K562 treated with DMSO at 1 percent for 48 hours (cell line): ENCODE results near the gene MRO. TPM values are rescaled to one million over a fixed set of nuclear protein-coding genes. Genes with fewer than 3 reads are reported as not detected.

Source experiments
- total RNA-seq: library from RNA; unstranded; fragments of 300-600 nt; gene quantifications from 2 replicates; pipeline ENCODE4 v1.2.3, GENCODE V29; 2022; ENCODE audit warnings: low replicate concordance; ENCODE audit errors: extremely low read depth

The MRO gene
- total RNA-seq: not detected in 2 replicates

DNA sequence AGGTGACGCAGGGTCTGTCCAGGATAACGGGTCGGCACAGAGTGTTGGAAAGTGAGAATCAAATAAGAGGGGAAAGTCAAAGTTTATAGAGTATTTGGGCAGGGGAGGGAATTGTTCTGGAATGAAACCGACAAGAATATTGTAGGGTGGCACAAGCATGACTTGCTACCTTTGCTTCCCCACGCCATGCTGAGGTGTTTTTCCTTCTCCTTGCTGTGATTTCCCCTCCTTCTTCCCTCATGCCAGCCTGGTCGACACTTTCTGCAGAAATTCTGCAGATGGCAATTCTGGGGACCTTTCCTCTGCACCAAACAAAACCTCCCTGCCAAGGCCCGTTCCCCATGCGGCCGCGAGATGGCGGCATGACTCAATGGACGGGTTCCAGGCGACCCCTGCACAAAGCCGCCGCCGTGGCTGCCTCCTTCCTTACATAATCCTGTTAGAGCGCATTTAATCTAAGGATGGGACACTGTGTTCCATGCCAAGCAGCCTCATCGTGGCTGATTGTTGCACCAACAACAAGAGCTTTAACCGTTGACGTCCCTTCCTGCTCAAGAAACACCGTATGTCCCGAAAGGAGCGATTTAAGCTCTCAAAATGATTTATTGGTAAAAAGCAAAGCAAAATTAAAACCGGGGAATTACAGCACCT lies at the start of gene MRO:
Gene MRO (minus strand): TSS at position 289 of the 651 bp plus-strand sequence. CDS start 10,616 bp downstream, outside the sequence.

Other genes starting within 250 kb of the MRO start
- not detected in 2 replicates for gene ME2, start 59.1 kb upstream of the MRO start, total RNA-seq
- gene ELAC1, start 148.0 kb upstream of the MRO start, total RNA-seq: not detected in 2 replicates
- gene SMAD4, start 210.2 kb upstream of the MRO start, total RNA-seq: not detected in 2 replicates